GM03348 (cell line): Measurements from ENCODE around the gene ENTPD7.

Experiments
- DNase-seq: peaks from one replicate; pipeline ENCODE4 v3.0.0; 2012; ENCODE audit warnings: low spot score

ENTPD7 gene

DNA sequence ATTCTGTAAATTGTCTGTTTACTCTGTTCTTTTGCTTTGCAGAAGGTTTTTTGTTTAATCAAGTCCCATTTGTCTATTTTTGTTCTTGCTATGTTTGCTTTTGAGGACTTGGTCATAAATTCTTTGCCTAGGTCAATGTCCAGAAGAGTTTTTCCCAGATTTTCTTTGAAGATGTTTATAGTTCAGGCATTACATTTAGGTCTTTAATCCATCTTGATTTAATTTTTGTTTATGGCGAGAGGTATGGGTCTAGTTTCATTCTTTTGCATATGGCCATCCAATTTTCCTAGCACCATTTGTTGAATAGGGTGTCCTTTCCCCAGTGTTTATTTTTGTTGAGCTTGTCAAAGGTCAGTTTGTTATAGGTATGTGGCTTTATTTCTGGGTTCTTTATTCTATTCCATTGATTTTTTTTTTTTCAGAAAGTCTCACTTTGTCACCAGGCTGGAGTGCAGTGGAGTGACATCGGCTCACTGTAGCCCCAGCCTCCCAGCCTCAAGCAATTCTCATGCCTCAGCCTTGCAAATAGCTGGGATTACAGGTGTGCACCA, 11.6 kb upstream of the ENTPD7 start:
- no peak for DNase-seq

DNA sequence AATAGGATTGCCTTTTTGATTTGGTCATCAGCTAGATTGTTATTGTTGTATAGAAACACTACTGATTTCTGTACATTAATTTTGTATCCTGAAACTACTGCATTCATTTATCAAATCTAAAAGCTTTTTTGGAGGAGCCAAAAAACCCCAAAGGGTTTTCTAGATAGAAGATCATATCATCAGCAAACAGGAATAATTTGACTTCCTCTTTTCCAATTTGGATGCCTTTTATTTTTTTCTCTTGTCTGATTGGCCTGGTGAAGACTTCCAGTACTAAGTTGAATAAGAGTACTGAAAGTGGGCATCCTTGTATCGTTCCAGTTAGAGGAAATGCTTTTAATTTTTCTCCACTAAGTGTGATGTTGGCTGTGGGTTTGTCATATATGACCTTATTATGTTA, 10.6 kb upstream of the ENTPD7 start:
- no peak for DNase-seq

DNA sequence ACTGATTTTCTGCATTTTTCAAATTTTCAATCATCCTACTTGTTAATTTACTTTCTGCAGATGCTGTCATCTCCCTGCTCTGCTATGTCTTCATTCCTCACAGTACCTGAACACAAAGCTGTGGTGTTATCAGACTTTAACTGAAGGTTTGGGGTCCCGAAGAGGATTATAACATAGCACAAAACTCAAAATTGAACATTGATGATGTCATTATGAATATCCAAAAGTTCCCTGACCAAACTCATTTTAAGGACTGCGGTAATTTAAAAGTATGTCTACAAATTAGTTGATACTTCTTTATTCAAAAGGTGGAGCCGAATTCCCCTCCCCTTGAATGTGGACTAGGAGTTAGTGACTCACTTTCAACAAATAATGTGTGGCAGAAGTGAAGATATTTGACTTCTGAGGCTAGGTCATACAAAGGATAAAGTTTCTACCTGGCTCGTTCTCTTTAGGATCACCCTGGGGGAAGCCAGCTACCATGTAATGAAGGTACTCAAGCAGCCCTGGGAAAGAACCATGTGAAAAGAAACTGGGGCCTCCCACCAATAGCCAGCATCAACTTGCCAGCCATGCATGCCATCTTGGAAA, 6.4 kb upstream of the ENTPD7 start:
- no peak for DNase-seq

DNA sequence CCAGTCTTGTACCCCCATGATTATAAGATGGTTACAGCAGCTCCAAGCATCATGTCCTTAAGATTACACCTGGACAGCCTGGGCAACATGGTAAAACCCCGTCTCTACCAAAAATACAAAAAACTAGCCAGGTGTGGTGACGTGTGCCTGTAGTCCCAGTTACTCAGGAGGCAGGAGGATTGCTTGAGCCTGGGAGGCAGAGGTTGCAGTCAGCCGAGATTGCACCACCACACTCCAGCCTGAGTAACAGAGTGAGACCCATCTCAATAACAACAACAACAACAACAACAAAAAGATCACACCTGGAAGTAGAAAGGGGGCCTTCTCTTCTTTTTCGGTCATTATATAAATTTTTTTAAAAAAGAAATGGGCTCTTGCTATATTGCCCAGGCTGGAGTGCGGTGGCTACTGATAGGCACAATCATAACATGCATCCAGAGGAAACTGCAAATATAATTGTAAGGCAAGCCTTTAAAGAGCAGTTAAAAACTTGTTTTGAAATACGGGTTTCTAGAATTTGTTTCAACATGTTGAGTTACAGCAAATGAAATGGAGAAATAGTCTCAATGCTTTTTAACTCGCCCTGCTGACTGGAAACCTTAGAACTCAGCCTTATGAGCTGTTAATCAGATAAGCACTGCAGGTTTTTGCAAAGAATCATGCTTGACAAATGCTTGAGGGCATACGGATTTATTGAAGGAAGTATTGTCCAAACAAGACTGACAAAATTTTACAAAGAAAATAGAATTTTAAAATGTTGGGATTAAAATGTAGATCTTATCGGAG, 4.7 kb upstream of the ENTPD7 start:
- DNase-seq = no peak

DNA sequence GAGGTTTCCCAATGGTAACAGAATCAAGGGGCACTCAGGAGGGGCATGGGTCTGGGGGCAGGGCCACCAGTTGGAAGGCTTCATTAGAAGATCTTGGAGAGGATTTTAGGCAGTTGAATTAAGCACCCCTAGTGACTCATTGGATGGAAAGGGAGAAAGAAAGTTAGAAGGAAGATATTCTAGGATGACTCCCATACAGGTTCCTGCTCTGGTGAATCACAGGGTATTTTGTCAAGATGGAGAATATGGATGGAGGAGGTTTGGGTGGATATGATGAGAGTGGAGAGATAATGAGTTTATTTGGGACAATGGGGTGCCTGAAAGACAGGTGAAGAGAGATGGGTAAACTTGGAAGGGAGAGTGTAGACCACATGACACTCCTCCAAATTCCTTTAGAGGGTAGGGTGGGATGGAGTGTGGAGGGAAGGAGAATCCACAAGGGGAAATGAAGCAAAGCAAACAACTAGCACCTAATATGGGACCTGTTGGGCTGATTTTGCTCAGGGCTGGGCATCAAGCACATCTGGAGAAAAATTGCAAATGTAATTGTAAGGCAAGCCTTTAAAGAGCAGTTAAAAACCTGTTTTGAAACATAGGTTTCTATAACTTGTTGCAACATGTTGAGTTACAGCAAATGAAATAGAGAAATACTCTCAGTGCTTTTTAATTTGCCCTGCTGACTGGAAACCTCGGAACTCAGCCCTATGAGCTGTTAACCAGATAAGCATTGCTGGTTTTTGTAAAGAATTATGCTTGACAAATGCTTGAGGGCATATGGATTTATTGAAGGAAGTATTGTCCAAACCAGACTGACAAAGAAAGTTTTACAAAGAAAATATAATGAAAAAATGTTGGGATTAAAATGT, 2.9 kb upstream of the ENTPD7 start:
- DNase-seq = no peak

DNA sequence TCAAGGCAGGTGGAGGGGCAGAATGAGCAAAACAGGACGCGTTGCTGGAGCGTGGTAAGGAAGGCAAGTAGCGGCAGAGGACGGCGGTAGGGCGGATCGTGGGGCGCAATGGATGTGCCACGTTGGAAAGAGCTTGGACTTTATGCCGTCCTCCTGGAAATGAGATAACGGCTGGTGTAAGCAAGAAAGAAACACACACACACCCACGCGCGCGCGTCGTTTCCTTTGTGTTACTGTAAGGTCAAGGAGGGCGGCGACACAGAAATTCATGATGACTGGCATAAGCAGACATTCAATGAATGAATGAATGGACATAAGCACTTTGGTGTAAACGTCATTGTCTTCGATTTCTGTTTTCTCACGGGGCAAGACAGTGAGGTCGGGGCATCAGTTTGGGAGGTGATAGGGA, 683 bp upstream of the ENTPD7 start:
- peak; percentile 12 for DNase-seq

DNA sequence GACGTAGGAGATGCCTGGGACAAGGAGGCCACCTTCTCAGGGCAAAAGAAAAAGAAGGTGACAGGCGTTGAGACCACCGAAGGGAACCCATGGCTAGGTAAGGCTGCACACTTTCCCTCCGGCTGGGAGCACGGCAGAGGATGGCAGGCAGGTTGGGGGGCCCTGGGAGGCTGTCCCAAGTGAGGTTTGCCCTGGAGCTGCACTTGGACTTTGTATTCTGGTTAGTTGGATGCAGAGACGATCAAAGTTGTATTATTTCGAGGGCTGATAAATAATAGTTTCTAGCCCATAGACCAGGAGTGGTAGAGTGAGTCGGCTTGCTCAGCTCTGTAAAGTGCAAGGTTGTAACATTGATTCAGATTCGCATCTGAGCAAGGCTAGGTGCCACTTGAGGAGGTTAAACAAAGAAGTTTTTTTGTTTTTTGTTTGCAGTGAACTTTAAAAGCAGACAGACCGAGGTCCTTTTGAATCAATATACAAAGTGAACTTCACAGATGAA, 608 bp downstream of the ENTPD7 start:
- peak; percentile 16 for DNase-seq

DNA sequence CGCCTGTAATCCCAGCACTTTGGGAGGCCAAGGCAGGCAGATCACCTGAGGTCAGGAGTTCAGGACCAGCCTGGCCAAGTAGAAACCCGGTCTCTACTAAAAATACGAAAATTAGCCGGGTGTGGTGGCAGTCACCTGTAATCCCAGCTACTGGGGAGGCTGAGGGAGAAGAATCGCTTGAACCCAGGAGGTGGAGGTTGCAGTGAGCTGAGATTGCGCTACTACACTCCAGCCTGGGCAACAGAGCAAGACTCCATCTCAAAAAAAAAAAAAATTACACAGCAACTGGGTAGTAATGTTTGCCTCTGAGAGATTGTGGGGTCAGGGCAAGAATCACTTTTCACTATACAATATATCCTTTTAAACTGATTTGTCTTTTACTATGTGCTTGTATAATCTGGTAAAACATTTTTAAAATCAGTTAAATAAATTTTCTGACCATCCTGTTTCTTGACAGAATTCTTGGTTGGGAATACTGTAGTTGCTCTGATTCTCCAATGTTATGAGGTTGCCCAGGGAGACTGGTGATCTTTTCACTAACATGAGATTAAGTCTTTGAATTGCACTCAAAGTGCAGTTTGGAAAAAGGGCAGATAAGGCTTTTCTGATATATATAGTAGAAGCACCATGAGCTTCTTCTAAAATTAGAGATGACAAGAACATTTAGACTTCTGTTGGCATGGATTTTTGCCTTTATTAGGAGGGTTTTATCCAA, 1.5 kb downstream of the ENTPD7 start:
- DNase-seq = no peak

DNA sequence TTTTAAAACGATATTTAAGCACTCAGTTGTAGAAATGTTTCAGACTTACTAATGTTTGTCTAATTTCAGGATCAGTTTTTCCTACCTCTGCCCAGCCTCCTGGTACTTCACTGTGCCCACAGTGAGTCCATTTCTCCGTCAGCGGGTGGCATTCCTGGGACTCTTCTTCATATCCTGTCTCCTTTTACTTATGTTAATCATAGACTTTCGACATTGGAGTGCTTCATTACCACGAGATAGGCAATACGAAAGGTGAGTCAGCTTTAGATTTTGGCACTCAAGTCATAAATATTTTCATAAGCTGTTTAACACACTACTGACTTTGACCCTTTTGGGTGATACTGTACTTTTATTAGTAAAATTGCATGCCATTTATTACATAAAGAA, 2.1 kb downstream of the ENTPD7 start:
- DNase-seq = peak; percentile 77

DNA sequence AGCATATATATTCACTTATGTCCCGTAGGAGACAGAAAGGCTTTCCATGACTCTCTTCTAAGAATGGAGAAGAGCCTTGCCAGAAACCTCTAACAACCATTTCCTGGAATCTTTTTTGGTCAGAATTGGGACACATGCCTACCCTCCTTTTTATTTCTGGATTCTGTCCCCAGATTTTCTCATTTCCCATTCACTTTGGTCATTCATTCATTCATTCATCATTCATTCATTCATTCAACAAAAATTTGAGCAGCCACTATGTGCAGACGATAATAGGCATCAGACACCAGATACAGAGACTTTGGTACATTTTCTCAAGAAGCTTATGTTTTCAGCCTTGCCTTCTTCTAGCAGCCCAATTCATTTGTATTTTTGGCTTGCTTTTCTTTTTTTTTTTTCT, 6.0 kb downstream of the ENTPD7 start:
- no peak for DNase-seq

DNA sequence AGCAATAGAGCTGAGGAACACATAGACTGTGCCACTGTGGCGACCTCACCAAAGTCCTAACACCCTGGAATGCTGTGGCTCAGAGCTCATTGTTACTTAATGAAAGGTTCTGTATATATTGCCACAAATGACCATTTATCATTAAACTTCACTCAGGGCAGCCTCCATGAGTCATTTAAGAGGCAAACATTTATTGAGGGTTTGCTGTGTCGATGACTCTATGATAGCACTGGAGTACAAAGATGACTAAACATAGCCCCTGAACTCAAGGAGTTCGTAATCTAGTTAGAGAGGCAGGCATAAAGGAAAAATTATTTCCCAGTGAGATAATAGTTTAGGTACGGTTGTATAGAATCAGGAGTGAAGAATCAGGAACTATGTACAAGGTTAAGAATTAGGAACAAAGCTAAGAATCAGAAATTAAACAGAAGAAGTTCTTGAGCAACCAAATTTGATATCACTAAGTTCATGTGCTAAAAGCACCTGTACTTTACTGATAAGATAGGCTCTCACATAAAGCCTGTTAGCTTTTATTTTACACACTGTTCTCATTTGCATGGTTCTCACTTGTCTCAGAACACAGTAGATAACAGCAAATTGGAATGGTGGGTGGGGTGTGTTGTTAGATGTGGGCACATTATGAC, 7.9 kb downstream of the ENTPD7 start:
- peak; percentile 59 for DNase-seq

DNA sequence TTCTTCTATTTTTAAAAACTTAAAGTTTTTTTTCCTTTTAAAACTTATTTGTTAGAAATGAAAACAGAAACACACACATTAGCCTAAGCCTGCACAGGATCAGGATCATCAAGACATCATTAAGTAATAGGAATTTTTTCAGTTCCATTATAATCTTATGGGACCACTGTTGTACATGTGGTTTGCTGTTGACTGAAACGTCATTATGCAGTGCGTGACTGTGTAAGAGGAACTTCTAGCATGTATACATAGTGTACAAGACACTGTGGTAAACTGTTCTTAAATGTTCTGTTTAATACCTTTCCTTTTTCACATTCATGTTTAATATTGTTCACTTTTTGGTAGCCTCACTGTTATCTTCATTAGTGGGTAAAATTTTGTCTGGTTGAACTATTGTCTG, 12.1 kb downstream of the ENTPD7 start:
- DNase-seq = no peak

DNA sequence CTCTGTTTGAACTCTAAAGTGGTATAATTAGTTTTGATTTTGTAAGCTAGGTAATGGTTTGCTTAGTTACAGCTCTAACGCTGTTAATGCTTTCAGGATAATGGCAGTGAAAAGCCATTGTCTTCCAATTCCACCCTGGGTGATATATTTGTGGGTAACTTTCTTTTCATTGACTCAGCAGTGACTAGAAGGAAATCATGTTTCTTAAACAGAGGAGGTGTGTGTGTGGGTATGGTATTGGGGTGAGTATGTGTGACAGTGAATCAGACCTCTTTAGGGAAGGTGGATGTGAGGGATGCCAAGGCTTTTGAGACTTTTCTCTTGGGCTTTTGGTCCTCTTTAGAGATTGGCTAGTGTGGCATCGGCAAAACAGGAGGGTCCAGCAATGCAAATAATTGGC, 13.6 kb downstream of the ENTPD7 start:
- DNase-seq = no peak

DNA sequence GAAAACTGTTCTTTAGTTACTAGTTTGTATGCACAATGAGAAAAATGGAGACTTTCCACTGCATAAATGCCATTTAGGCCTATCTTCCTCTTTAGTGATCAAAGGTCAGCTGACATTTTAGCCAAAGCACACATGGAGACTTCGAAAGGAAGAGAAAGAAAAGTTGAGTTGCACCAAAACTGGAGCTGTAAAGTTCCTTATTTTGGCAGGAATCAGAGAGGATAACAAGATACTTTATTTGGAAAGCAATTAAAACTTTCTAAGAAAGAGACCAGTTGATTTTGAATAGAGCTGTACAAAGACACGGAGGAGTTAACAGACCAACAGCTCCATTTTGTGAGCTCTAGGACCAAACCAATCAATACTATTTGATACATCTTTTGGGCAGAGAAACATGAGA, 14.2 kb downstream of the ENTPD7 start:
- no peak for DNase-seq

DNA sequence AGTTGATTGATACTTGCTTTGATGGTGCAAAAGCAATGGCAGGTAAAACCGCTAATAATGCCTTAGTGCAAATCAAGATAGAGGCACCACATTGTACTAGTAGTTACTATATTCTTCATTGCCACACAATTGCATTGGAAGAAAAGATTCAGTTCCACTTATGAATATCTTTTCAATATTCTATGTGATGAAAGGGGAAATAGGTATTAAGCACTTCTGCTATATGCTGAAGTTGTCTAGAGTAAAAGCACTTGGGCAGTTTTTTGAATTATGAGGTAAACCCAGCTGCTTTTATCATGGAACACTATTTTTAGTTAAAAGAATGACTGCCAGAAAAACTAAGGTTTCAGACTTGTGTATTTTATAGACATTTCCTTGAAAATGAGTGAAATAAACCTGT, 15.5 kb downstream of the ENTPD7 start:
- DNase-seq = no peak

DNA sequence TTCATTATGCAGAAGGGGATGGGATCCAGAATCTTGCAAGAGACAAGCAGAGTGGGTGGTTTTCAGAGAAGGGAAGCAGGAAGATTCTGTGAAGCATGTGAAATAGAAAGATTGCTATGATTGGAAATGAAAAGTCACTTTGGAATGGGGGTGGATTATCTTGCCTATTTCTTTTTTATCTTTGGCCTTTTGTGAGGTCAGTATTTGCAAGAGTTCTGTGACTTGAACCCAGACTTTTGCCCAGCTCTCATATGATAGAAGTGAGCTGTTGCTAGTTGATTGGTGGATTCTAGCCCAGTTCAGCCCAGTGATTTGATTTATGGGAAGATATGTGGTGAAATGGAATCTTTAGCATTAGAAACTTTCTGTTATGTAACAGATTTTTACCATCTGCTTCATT, 17.1 kb downstream of the ENTPD7 start:
- peak; percentile 84 for DNase-seq

DNA sequence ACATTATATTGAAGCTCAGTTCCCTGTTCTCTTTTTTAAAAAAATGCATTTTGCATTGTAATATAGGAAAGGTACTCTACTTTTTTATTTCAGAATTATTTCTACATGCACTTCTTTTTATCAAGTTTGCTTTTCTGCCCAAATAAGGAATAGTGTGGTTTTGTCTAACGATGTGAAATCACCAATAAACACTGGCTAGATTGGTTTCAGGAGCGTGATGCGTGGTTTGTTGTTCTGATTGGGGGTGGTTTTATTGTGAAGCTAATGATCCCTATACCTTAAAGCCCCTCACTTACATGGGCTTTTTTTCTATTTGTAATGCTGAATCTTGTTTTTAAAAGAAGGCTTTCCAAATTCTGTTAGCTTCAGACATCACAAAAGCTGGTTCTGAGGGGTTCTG, 17.6 kb downstream of the ENTPD7 start:
- DNase-seq = no peak

DNA sequence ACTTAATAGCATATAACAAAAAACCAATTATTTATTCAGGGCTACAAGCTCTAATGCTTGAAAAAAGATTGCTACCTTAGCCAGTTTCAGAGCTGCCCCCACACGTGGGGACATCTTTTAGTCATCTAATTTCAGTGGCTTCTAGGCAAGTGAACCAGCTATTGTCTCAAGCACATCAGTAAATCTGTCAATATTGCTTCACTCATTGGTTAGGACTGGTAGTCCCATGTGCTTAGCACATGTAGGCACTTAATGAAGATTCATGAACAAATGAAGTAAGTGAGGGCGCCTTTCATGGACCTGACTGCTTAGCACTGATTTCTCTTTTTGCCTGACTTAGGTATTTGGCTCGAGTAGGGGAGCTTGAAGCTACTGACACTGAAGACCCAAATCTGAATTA, 19.6 kb downstream of the ENTPD7 start:
- no peak for DNase-seq

DNA sequence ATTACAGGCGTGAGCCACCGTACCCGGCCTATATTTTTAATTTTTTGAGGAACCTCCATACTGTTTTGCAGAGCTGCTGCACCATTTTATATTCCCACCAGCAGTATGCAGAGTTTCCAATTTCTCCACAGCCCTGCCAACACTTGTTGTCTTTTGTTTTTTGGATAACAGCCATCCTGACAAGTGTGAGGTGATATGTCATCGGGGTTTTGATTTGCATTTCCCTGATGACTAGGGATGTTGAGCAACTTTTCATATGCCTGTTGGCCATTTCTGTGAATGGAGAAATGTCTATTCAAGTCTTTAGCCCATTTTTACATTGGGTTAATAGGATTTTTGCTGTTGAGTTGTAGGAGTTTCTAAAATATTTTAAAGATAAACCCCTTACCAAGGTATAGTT, 22.2 kb downstream of the ENTPD7 start:
- DNase-seq = peak; percentile 15

DNA sequence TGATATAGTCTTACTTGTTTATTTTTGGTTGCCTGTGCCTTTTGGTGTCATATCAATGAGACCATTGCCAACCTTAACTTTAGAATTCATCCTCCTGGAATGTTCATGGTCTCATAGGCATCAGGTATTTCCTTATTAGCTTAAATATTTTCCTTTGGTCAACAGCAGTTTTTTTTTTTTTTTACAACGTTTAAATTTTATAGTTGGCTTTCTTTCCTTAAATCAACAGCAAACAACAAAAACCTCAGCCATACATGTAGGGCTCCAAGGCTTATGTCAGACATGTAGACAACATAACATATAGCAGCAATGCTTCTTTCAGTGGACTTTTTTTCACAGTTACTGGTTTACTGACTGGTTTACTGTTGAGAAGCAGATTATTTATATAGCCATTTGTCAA, 22.7 kb downstream of the ENTPD7 start:
- DNase-seq = no peak

DNA sequence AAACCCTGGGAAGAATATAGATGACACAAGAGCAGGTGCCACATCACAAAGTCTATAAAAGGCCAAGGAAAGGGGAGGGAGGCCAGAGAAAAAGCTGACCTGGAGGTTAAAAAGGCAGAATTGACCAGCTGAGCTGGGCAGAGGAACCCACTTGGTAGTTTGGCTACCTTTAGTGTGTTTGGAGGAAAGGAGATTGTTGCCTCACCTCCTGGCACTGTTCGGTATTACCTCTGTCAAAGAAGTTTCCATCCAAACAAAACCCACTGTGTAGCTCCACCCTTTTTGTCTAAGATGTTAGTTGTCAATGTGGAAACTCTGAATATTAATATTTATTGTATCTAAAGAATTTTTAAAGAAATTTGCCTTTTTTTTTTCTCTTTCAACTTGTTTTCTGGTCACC, 23.4 kb downstream of the ENTPD7 start:
- DNase-seq = no peak

DNA sequence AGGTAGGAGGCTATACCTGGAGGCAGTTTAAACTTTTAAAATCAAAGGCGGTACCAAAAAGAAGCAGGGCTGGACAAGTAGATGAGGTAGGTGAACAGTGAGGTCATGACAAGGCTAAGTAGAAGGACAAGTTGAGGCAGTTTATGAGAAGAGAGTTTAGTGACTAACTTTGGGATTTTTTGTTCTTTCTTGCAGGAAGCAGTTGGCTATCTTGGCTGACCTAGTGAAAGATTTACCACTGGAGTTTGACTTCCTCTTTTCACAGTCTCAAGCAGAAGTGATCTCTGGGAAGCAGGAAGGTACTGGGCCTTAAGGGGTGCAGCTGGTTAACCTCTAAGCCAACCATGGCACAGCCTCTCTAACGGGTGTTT, 26.3 kb downstream of the ENTPD7 start:
- DNase-seq = no peak
